Astrocyte (in vitro differentiated cells and primary cell): ENCODE measurements around the gene CDX1.

ENCODE experiments used
- CTCF ChIP-seq: IDR thresholded peaks from 2 replicates; pipeline ENCODE4 v1.5.1; 2011; ENCODE audit warnings: low read depth, mild to moderate bottlenecking, inconsistent platforms, low read length, moderate library complexity; ENCODE audit not compliant: insufficient read depth
- EZH2 ChIP-seq: IDR thresholded peaks from 2 replicates; pipeline ENCODE4 v1.6.1; 2012; ENCODE audit warnings: mild to moderate bottlenecking, low read length, inconsistent platforms; ENCODE audit not compliant: insufficient read depth

DNA sequence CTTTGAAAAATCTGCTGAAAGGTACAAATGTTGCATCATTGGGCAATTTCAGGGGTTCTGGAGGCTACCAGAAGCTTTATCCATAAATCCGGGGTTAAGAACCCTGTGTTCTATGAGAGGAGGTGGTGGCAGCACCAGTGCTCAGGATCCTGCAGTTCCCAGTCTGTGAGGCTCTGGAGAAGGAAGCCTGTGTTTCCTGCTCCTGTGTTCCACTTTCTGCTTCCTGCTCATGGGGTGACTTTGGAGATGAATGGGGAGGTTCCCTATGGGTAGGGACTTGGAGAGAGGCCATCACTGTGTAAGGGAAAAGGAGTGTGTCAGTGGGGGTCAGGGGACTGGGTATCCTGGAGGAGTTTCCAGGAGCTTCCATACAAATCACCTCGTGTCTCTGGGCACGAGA is 2.3 kb downstream of the CDX1 start:
- TF ChIP-seq CTCF (no peak), EZH2 (no peak)
